HG02840 (cell line): ENCODE data around the gene TRNT1.

ENCODE experiments used
- ATAC-seq: cut with Tn5 transposase; IDR thresholded peaks from one replicate; pipeline ENCODE4 v1.9.1; 2021; ENCODE audit warnings: mild to moderate bottlenecking, moderate library complexity, moderate number of reproducible peaks; ENCODE audit not compliant: unreplicated experiment, low FRiP score

The TRNT1 gene

DNA sequence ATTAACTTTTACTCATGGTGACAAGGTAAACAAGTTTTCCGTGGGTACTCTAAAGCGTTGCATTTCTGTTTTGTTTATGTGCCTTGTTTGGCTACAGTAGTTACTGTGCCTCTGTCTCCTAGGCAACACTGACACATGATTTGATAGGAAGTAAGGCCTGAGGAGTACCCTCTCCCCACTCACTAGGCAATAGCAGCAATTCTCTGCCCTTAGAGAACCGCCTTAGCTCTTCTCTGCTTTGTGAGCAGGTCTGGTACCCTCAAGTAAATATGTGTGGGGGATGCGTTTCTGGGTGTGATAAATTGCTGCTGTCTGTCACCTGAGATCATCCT lies 16.5 kb upstream of the TRNT1 start, which contains the start of gene IL5RA:
Gene IL5RA (minus strand): TSS at position 76 of the 332 bp plus-strand sequence. CDS start 5,390 bp downstream, outside the sequence.
- ATAC-seq: no peak

- ATAC-seq: no peak
Observed at GRCh38 chr3:3110749-3111361, 15.9 kb upstream of the TRNT1 start.

DNA sequence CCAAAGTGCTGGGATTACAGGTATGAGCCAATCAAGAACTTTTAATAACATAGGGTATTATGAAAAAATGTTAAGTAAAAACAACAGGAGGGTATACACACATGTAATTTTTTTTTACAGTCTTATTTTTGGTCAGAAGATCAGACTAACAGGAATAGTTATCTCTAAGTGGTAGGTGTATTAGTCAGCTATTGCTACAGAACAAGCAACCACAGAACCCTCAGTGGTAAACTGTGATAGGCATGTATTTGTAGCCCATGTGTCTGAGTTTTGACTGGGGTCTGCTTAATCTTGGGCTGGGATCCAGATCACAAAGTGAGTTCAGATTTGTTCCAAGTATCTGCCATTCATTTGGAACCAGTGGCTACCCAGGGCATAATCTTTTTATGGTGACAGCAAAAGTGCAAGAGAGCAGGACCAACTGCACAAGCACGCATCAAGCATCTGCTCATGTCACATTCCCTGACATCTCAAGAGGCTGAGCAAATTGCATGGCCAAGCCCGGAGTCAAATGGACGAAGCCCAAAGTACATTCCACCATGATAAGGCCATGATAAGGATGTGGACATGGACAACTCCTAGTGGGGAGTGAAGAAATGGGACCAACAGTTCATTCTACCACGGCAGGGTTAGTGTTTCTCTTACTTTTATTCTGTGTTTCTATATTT lies 13.6 kb upstream of the TRNT1 start:
- ATAC-seq: no peak

DNA sequence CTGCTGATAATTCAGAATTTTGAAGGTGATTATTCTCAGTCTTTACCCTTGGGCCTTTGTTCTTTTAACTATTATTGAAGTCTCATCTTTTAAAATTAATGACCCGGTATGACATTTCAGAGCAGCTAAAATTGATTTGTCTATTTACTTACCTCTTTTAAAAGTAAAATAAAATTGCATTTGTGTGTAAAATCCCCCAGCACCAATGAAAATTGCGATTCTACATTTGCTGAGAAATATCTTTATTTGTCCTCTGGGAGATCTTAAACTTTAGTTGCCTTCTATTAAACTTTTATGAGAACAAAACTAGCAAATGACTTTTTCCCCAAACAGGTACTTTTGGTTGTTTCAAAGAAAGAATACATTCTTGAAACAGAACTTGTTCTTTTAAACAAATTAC lies 9.1 kb upstream of the TRNT1 start:
- ATAC-seq: no peak

DNA sequence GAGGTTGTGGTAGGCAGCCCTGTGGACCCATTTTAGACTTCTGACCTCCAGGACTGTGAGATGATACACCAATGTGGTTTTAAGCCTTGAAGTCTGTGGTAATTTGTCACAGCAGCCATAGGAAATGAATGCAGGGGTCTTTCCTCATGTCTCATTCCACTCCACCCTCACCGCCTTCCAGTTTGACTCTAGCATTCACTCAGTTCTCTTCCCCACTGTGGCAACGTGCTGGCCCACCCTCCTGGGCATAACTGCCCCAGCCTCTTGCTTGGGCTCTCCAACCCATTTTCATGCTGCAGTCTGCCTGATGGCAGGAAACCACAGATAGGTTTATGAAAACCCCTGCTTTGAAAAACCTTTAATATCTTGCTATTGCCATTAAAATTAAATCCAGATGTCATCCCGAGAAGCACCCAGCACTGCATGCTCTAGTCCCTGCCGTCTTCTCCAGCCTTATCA lies 7.3 kb upstream of the TRNT1 start:
- ATAC-seq: no peak

- ATAC-seq: no peak
Observed at GRCh38 chr3:3125977-3126376, 763 bp upstream of the TRNT1 start.

- ATAC-seq: no peak
Observed at GRCh38 chr3:3127432-3128010, 781 bp downstream of the TRNT1 start.

DNA sequence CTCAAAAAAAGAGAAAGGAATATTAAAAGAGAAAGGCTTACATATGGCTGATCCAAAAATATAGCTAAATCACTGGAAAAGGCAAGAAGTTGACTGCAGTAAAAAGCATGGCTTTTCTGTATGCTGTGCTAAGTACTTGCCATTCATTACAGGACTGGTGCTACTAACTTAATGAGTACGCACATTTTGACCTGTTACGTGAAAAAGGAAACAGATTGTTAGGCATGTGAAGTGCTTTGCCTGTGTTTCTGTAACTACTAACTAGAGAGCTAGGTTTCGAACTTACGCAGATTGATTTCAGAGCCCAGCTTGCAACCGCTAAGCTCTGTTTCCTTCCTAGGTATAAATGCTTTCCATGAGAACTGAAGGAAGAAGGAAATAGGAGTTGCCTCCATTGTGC lies 2.8 kb downstream of the TRNT1 start:
- ATAC-seq: no peak

GRCh38 chr3:3133500-3133899 lies 6.8 kb downstream of the TRNT1 start:
- no peak for ATAC-seq

- no peak for ATAC-seq
Observed at GRCh38 chr3:3134750-3135448, 8.2 kb downstream of the TRNT1 start.

DNA sequence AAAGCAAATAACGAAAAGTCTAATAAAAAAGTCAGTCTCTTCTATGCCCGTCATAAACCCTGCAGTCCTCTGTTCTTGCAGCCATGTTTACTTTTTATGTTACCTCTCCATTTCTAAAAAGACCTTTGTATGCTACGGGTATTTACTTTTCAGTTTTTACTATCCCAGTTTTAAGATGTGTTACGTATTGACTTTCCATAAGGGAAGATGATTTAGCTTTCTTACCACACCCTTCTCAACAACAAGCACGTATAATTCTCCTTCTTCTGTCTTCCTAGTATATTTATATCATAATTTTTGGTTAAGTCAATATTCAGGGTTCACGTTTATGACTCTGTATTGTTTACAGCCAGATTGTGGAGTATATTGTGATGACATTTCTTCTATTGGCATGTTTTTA lies 10.8 kb downstream of the TRNT1 start:
- no peak for ATAC-seq

GRCh38 chr3:3141939-3142338 lies 15.2 kb downstream of the TRNT1 start:
- ATAC-seq: no peak

DNA sequence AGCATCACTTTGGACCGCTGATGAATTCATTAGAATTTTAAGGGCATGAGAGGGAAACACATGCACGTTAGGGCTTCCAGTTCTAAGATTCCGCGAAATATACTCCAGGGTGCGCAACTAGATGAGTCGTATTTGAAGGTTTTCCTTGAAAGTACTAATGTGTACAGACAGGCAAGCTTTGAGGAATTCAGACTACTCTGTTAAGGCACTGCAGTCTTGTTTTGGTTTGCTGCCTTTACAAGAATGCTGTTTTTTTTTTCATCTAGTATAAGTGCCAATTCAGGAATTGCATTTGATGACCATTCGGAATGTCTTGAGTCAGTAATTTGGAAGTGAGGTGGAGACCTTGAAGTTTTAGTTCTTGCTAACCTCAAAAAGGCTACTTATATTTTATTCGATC lies 19.1 kb downstream of the TRNT1 start:
- no peak for ATAC-seq

- no peak for ATAC-seq
Observed at GRCh38 chr3:3149560-3149959, 22.8 kb downstream of the TRNT1 start.

DNA sequence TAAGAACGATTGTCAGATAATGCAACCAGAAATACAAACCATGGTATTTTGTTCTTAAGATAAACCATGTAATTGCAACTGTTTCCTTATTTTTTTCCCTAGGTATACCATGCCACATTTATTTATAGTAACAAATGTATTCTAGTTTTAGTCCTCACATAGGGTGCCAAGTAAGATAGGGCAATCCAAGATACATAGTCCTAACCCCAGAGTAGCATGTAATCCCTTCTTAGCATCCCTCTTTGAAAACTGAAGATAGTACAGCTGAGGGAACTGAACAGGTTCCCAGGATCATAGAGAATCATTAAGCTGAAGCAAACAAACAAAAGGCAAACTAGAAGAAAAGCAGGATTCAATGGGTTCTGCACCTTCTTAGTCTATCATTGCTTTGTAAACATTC lies 24.8 kb downstream of the TRNT1 start:
- ATAC-seq: no peak

DNA sequence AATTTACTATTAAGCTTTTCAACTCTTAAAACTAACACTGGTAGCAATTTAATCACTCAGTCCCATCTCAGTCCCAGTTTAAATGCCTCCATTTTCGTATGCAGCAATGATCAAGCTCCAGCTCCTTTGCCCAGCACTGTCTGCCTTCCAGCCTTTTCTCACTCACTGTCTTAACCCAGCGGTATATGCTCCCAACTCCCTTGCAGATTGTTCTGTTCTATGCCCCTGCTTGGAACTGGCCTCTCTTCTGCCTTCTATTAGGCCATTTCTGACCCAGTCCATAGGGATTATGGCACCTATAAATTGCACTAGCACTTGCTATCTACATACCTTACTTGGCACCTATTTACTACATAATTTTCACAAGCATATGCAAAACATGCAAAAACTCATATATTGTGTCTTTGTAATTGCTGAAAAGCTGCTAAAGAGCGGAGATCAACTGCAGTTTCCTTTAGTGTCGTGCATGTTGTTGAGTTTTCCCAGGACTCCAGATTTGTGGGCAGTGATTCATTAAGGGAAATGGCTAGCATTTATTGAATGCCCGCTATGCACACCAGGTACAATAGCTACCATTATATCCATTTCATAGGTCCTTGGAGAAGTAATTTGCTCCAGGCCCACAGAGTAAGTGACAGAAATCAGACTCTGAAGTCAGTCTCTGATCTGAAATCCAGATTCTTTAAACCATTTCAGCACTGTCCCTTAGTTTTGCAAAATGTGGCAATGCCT lies 28.3 kb downstream of the TRNT1 start:
- no peak for ATAC-seq

DNA sequence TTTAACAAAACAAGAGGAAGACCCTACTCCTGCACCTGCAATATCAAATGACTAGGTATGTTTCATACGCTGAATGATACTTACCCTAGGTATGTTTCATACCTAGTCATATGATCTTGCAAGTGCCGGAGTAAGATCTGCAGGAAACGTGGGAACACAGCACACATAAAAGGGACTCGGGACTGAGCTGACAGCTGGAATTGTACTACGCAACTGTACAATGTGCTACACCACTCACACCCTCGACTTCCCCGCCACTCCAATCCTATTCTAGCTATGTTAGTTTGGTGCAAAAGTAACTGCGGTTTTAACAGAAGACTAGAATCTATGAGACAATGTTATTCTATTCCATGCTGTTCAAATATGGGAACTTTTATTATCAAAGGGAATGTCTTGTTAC lies 30.7 kb downstream of the TRNT1 start:
- ATAC-seq: no peak

DNA sequence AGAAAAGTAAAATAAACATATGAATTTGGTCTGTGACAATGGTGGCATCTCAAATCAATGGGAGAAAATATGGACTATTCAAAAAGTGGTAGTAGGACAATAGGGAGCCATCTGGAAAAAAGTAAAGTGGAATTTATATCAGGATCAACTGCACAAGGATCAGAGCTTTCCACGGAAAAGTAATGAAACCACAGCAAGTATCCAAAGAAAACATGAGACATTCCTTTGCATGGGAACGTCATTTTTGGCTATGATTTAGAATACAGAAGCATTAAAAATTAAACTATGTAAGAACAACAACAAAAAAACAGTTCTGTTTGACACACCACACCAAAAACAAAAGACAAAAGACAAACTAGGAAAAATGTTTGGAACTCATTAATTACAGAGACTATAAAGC lies 34.1 kb downstream of the TRNT1 start:
- no peak for ATAC-seq

GRCh38 chr3:3165241-3165640 lies 38.5 kb downstream of the TRNT1 start:
- no peak for ATAC-seq

DNA sequence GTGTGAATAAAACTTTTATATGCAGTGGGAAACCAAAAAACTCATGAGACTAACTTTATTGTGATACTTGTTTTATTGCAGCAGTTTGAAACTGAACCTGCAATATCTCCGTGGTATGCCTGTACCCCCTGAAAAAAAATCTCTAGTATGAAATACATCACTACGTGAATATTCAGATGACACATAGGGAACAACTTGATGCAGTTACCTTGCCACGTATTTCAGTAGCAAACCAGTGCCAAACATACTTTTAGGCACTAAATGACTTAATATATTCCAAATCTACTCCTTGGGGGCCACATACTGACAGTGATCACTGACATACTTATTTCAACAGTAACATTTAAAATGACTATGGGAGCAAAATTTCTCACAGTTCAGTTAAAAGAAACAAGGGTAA lies 38.9 kb downstream of the TRNT1 start:
- ATAC-seq: no peak

DNA sequence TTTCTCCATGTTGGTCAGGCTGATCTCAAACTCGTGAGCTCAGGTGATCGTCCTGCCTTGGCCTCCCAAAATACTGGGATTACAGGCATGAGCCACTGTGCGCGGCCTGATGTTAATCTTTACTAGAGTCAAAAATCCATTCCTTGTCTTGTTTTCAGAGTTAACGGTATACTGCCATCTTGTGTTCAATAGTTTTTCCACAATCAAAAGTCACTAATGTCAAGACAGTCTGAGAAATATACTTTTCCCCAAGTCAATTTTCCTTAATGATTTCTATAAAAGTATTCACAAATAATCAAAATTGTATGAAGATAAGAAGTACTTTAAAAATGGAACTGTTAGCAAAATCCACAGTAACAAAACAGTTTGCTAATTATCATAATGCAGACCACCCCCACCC lies 44.3 kb downstream of the TRNT1 start:
- ATAC-seq: no peak
